GM21515 (cell line): ENCODE results near the gene RMP24.
A peak's percentile ranks its signal among the peaks of the same experiment; 100 is the strongest.

Source experiments
- ATAC-seq: cut with Tn5 transposase; IDR thresholded peaks from one replicate; pipeline ENCODE4 v1.9.1; 2021; ENCODE audit not compliant: unreplicated experiment

The RMP24 gene

GRCh38 chr18:35972197-35973000, at the start of gene RMP24:
Gene RMP24 (plus strand): TSS chr18:35972679.
- ATAC-seq = peak; percentile 91

DNA sequence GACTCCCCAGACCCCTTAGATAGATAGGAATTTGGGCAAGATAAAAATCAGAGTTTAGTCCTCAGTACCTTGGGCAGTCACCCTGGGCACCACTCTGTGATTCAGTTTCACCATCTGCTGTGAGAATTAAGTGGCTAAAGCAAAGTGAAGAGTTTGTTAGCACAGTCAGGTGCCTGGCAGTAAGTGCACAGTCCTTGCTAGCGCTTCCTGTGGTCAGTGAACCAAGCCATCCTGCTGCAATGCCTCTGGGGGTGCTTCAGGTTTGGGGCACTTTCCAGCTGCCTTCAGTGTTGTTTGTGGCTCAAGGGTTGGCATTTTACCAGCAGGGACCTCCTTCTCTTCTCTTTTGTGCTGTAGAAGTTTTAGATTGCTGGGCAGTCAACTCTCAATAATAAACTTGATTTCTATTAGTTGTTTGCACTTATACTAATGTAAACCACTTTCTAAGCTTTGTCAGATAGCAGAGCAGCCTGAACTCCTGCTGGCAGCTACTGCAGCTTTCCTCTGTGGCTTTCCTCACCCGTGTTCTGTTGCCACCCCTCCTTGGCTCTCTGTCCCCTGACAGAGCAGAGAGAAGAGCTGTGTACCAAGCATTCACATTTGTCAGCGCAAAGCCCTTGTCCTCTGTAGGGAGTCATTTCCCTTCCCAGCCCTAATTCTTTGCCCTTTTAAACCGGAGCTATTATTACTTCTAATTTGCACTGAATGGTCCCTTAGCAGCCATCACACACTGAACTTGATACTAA, 48.4 kb upstream of the RMP24 start:
- ATAC-seq = no peak

- ATAC-seq = no peak
These were observed 45.6 kb upstream of the RMP24 start for GRCh38 chr18:35926884-35927283.

GRCh38 chr18:35927430-35927829, 45.0 kb upstream of the RMP24 start:
- ATAC-seq = no peak

GRCh38 chr18:35933982-35934381, 38.5 kb upstream of the RMP24 start:
- no peak for ATAC-seq

GRCh38 chr18:35934891-35935290, 37.6 kb upstream of the RMP24 start:
- no peak for ATAC-seq

- ATAC-seq = no peak
These were observed 36.7 kb upstream of the RMP24 start for GRCh38 chr18:35935805-35936204.

- no peak for ATAC-seq
These were observed 35.5 kb upstream of the RMP24 start for GRCh38 chr18:35936951-35937350.

DNA sequence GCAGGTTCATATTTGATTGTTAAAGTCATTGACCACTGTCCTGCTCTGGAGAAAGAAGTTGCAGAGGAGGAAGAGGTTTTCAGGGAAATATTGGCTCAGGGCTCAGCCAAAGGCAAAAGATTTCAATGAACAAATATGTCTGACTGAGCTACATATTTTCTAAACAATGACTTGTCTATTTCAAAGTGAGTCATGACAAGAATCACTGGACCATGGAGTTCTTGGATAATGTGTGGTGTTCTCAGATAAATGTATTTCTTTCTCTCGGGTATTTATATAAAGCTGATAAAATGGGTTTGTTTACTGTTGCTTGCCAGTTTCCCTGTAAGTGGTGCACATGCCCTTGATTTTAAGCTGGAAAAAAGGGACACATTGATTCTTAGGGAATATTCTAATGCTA, 34.3 kb upstream of the RMP24 start:
- ATAC-seq = no peak

- ATAC-seq = no peak
These were observed 33.9 kb upstream of the RMP24 start for GRCh38 chr18:35938562-35938961.

DNA sequence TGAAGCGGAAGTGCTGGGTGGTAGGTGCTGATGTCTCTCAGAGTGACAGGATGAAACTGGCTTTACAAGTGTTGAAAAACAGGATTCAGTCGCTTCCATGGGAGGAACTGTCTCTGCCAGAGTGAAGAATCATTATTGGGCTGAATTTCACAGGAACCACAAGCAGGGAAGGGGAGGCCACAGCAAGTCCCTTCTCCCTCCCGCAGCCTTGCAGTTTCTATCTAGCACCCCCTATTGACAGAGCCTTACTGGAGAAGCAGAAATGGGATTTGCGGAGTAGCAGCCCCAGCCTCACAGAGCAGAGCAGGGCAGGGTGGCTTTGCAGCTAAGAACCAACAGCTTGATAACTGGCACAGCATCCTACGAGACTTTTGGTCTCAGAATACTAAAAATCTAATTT, 33.3 kb upstream of the RMP24 start:
- no peak for ATAC-seq

- no peak for ATAC-seq
These were observed 31.2 kb upstream of the RMP24 start for GRCh38 chr18:35941299-35941698.

GRCh38 chr18:35942133-35942532, 30.3 kb upstream of the RMP24 start:
- ATAC-seq = no peak

- no peak for ATAC-seq
These were observed 29.8 kb upstream of the RMP24 start for GRCh38 chr18:35942661-35943060.

GRCh38 chr18:35948080-35948479, 24.4 kb upstream of the RMP24 start:
- no peak for ATAC-seq

DNA sequence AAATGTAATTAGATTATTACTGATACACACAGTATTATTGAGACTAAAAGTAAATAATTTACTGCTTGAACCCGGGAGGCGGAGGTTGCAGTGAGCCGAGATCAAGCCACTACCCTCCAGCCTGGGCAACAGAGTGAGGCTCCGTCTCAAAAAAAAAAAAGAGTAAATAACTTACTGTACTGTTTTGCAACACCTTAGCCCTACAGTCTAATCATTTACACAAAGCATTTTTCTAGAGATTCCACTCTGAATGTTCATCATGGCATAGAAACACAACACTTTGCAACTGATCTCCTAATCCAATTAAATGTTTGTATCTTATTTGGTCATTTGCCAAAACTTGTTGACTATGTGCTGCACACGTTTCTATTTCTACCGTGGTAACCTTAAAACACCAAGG, 23.4 kb upstream of the RMP24 start:
- no peak for ATAC-seq

DNA sequence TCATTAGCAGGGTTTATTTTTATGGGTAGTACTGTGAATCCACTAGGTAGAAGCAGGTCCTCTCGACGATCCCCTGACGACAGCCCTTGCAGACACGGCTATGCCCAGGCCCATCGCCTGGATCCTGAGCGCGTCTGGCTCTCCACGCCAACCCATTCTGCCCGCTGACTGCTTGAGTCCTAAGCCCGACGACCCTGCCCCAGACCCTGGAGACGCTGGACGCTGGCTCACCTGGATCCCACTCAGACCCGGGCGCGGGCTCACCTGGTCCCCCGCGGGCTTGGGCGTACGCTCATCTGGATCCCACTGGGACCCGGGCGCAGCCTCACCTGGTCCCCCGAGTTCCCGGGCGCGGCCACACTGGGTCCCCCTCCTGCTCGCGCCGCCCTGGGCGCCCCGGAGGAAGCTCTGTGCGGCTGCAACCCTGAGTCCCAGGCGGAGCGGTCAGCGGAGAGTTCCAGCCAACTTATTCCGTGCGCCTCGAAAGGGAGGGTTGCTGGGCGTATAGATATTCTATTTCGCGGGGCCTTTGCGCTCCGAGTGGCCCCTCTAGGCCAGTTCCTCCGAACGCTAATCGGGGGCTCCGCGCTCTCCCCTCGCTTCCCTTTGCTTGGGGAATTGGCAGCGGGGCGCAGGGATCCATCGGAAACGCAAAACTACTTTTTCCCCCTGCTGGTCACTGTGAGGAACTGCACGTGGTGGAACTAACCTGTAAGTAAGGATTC, 22.4 kb upstream of the RMP24 start:
- ATAC-seq = peak; percentile 52

DNA sequence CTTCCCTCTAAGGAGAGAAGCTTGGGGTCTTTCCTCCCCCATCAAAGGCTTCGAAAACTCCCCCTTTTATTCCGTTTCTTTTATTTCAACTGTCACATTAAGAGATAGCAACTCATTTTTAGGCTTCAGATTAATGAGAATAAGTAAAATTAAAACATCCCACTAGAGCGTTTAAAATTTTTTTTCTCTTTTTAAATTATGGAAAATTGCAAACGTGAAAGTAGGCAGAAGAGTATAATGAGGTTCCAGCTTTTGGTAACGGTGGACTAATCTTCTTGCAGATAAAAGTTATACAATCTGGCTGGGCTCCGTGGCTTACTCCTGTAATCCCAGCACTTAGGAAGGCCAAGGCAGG, 21.9 kb upstream of the RMP24 start:
- no peak for ATAC-seq

DNA sequence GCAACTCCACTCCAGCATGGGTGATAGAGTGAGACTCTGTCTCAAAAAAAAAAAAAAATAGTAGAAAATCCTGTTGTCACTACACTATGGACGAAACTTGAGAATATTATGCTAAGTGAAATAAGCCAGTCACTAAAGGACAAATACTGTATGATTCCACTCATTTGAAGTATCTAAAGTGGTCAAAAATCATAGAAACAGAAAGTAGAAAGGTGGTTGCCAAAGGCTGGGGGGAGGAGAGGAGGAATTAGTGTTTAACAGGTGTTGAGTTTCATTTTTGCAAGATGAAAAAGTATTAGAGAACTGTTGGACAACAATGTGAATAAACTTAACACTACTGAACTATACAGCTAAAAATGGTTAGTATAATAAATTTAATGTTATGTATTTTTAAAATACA, 18.8 kb upstream of the RMP24 start:
- ATAC-seq = peak; percentile 61

DNA sequence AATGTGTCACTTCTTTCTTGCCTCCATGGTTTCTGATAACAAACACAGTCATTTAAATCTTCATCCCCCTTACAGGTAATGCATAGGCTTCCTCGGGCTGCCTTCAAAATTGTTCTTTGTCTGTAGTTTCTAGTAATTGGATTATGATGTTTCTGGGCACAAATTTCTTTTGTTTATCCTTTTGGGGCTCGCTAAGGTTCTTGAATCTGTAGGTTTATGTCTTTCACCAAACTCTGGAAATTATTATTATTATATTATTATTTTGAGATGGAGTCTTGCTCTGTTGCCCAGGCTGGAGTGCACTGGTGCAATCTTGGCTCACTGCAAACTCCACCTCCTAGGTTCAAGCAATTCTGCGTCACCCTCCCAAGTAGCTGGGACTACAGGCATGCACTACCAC, 16.3 kb upstream of the RMP24 start:
- no peak for ATAC-seq

GRCh38 chr18:35962320-35962719, 10.2 kb upstream of the RMP24 start:
- ATAC-seq = no peak

GRCh38 chr18:35964319-35964718, 8.2 kb upstream of the RMP24 start:
- ATAC-seq = no peak
